Ectodermal cell (in vitro differentiated cells): ENCODE data around the gene ASIC5. TPM values are rescaled to one million over a fixed set of nuclear protein-coding genes. Genes with fewer than 3 reads are reported as not detected.

ENCODE experiments used
- H3K27ac ChIP-seq: 2 replicates; pipeline ENCODE4 v1.7.0; 2013; ENCODE audit warnings: mild to moderate bottlenecking, low read depth, low read length; ENCODE audit not compliant: insufficient read depth, poor library complexity, severe bottlenecking
- H3K27me3 ChIP-seq: 2 replicates; pipeline ENCODE4 v1.7.0; 2013; ENCODE audit warnings: mild to moderate bottlenecking, low read length; ENCODE audit not compliant: insufficient read depth, control insufficient read depth, poor library complexity, severe bottlenecking
- H3K36me3 ChIP-seq: one replicate; pipeline ENCODE4 v1.7.0; 2013; ENCODE audit warnings: low read length; ENCODE audit not compliant: control insufficient read depth, insufficient read depth
- H3K4me1 ChIP-seq: one replicate; pipeline ENCODE4 v1.7.0; 2013; ENCODE audit warnings: low read length; ENCODE audit not compliant: control insufficient read depth, insufficient read depth
- H3K4me3 ChIP-seq: 2 replicates; pipeline ENCODE4 v1.7.0; 2013; ENCODE audit warnings: low read depth, low read length, control low read depth; ENCODE audit not compliant: insufficient read depth
- H3K9me3 ChIP-seq: 2 replicates; pipeline ENCODE4 v1.7.0; 2013; ENCODE audit warnings: mild to moderate bottlenecking, low read length, moderate library complexity; ENCODE audit not compliant: control insufficient read depth
- WGBS, 2 experiments: methylation state at CpG; one replicate each; pipeline ENCODE4 v1.1.7; 2013; ENCODE audit warnings: missing lambda C conversion rate in 2 of 2; 5-methylcytosine and 5-hydroxymethylcytosine counted together
- polyA plus RNA-seq, 4 experiments: library from polyadenylated mRNA; stranded (reverse); fragments of 50-300 nt; gene quantifications; one replicate each; pipeline ENCODE4 v1.2.3, GENCODE V29; 2013

ASIC5 gene, protein sequence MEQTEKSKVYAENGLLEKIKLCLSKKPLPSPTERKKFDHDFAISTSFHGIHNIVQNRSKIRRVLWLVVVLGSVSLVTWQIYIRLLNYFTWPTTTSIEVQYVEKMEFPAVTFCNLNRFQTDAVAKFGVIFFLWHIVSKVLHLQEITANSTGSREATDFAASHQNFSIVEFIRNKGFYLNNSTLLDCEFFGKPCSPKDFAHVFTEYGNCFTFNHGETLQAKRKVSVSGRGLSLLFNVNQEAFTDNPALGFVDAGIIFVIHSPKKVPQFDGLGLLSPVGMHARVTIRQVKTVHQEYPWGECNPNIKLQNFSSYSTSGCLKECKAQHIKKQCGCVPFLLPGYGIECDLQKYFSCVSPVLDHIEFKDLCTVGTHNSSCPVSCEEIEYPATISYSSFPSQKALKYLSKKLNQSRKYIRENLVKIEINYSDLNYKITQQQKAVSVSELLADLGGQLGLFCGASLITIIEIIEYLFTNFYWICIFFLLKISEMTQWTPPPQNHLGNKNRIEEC
- not detected for polyA plus RNA-seq (2013, experiment 1 of 4)
- polyA plus RNA-seq (2013, experiment 2 of 4) = not detected
- polyA plus RNA-seq (2013, experiment 3 of 4) = not detected
- polyA plus RNA-seq (2013, experiment 4 of 4) = not detected

DNA sequence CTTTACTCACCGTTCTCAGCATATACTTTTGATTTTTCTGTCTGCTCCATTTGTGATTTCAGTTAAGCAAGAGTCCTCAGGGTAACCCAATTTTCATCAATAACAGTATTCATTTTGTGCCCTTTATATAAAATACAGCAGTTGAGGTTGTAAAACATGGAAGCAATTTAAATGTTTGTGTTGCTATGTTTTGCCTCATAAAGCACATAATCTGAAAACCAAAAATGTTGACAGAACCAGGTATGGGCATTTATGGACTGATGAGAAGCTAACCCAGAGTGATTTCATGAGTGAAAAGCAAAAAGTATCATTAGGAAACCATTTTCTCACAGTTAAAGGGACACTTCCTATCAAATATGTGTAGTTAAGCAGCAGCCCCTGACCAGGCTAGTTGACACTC lies at the start of gene ASIC5:
ASIC5 (minus strand) TSS at position 101 of the 400 bp plus-strand sequence; CDS start at position 50, 51 bp downstream.
- 33 to 71% methylated on average over 1 of the region's 1 CpG for WGBS, 2 experiments
- Histone ChIP-seq H3K27ac (no peak within 1 kb of the TSS), H3K9me3 (no peaks in the 10 kb centered on the region), H3K4me1 (no peaks in the 10 kb centered on the region), H3K4me3 (no peak within 1 kb of the TSS), H3K27me3 (no peaks in the 10 kb centered on the region), H3K36me3 (no peaks in the 10 kb centered on the region)

- WGBS, 2 experiments = 71 to 94% methylated on average over 4 to 5 of the region's 5 CpGs
- Histone ChIP-seq H3K27ac (no peak overlapping the region), H3K36me3 (no peaks in the 10 kb centered on the region), H3K4me3 (no peak overlapping the region), H3K4me1 (no peaks in the 10 kb centered on the region), H3K9me3 (no peaks in the 10 kb centered on the region), H3K27me3 (no peaks in the 10 kb centered on the region)
Observed at GRCh38 chr4:155914782-155915181, 48.7 kb upstream of the ASIC5 start.

GRCh38 chr4:155911905-155912304 lies 45.8 kb upstream of the ASIC5 start:
- no peaks in the 10 kb centered on the region for H3K9me3 ChIP-seq
- H3K27me3 ChIP-seq = no peaks in the 10 kb centered on the region
- no peaks in the 10 kb centered on the region for H3K4me1 ChIP-seq
- no peak overlapping the region for H3K4me3 ChIP-seq
- H3K27ac ChIP-seq = no peak overlapping the region
- no peaks in the 10 kb centered on the region for H3K36me3 ChIP-seq
- 100% methylated on average over 1 of the region's 1 CpG for WGBS, 2 experiments

DNA sequence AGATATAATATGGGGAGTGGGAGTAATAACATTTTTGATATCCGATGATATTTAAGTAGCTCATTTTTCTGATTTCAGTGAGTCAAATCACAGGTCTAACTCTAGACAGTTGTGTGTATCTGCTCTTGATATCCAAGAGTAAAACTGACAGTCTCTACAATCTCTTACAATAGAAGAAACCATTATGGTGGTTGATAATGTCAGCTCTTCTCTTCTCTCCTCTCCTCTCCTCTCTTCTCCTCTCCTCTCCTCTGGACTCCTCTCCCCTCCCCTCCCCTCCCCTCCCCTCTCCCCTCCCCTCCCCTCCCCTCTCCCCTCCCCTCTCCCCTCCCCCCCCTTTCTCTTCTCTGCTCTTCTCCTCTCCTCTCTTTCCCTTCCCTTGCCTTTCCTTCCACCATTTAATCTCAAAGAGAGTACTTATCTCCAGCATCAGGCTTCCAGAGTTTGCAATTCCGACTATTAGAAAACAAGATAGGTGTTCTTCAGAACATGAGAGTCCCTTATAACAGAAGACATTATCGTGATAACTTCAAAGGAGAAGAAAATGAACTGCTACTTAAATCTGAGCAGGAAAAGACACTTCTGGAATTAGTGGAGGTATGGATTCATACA lies 43.6 kb upstream of the ASIC5 start:
- Histone ChIP-seq H3K27ac (no peak overlapping the region), H3K27me3 (no peaks in the 10 kb centered on the region), H3K4me3 (no peak overlapping the region), H3K36me3 (no peaks in the 10 kb centered on the region), H3K9me3 (no peaks in the 10 kb centered on the region), H3K4me1 (no peaks in the 10 kb centered on the region)
- WGBS, 2 experiments = 97 to 98% methylated on average over 3 of the region's 3 CpGs

DNA sequence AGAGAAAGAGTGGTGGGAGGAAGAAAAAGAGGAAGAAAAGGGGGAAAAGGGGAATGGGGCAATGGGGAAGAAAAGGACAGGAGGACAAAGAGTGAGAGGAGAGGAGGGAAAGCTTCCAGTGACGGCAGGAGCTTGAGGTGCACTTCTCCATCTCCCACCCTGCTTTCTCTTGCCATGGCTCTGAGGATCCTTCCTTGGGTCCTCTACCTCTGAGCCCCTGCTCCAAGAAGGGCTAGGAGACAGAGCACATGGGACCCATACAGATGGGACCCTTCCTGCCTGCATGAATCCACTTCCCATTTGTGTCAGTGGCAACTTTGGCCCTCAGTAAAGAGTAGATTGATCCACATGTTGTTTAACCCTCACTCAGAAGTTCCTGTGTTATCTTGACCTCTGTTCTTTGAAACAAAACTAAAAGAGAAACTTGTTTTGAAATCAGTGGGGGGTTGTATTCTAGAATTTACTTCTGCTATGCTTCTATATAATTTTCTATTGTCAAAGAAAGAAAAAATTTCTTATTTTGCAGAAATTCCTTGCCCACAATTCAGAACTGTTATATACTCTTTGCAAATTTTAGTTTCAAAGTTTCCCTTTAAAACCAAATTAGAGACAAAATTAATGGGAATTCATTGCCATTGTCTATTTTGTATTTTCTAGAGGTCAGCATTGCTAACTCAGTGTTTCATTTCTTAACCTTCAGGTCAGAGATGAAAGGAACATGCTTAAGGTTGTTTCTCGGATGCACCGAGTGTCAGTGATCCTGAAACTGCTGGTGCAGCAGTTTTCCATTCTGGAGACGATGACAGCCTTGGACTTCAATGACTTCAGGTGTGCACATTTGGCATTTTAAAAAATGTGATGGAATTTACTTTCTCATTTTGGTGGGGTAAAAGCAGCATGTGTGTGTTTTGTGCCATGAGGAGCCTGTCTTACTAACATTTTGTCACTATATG lies 42.4 kb upstream of the ASIC5 start:
- no peaks in the 10 kb centered on the region for H3K9me3 ChIP-seq
- H3K4me3 ChIP-seq = no peak overlapping the region
- H3K27me3 ChIP-seq = no peaks in the 10 kb centered on the region
- H3K27ac ChIP-seq = no peak overlapping the region
- H3K36me3 ChIP-seq = no peaks in the 10 kb centered on the region
- 91 to 93% methylated on average over 3 to 4 of the region's 4 CpGs for WGBS, 2 experiments
- no peaks in the 10 kb centered on the region for H3K4me1 ChIP-seq

DNA sequence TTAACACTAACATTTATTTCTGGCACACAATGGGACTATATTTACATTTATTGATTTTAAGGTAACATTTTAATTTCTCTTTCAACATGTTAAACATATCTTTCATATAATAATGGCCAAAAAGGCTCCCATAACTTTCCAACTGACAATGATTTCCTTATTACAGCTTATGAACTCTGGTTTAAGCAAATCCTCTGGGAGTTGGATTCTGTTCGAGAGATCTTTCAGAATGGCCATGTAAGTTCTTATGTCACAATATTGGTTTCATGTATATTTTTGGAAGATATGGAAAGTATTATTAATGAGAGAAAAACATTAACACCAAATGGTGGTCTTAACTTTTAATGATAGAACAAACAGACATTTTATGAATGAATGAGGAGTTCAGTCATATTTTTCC lies 41.5 kb upstream of the ASIC5 start:
- Histone ChIP-seq H3K36me3 (no peaks in the 10 kb centered on the region), H3K27me3 (no peaks in the 10 kb centered on the region), H3K9me3 (no peaks in the 10 kb centered on the region), H3K4me1 (no peaks in the 10 kb centered on the region), H3K27ac (no peak overlapping the region), H3K4me3 (no peak overlapping the region)
- 100% methylated on average over 1 of the region's 1 CpG for WGBS, 2 experiments

DNA sequence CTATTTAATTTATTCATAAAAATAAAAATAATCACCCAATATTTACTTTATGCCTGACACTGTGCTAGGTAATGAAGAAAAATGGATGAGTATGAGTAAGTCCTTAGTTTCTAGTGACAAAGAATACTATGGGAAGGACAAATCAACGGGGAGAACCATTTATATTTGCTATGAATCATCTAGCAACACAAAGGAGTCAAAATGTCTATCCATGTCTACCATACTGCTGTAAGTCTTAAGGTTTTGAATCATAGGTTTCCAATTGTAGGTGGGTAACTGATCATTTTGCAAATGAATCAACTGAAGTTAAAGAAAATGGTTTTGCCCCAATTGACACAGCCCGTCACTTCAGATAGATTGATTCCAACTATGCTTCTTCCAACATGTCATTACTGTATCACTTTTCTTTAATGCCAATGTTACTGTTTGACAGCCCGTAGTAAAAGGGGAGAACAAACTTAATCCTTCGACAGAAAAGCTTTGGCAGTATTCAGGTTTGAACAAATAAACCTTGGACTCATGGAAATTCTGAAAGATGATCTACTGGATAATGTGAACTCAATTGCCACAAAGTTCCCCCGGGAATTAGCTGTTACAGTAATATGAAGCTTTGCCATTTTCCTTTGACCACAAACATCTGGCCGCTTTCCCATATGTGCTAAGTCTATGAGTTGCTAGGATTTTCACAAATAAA lies 40.6 kb upstream of the ASIC5 start:
- WGBS, 2 experiments = 91 to 98% methylated on average over 6 of the region's 6 CpGs
- H3K4me3 ChIP-seq = no peak overlapping the region
- H3K27ac ChIP-seq = no peak overlapping the region

DNA sequence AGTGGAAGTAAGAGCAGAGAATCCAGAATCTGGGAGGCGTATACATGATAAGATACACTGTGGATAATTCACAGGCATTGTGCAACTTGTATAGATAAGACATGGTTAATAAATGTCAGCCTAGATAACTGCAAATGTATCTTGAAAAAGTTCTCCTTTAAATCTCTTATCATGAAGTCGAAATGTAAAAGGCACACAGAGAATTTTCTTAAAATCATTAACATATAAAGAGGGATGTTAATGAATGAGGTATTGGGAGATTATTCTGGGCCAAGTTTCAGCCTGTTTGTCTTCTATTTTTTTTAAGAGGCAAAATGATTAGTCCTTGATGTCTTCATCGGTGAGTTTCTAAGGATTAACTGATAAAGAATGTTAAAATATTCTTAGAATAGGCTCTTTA lies 38.3 kb upstream of the ASIC5 start:
- no peak overlapping the region for H3K27ac ChIP-seq
- no peaks in the 10 kb centered on the region for H3K9me3 ChIP-seq
- H3K27me3 ChIP-seq = no peaks in the 10 kb centered on the region
- WGBS, 2 experiments = 74 to 100% methylated on average over 2 to 3 of the region's 3 CpGs
- no peaks in the 10 kb centered on the region for H3K36me3 ChIP-seq
- no peak overlapping the region for H3K4me3 ChIP-seq
- H3K4me1 ChIP-seq = no peaks in the 10 kb centered on the region

More for the DNA sequence above, 40.6 kb upstream of the ASIC5 start:
- H3K36me3 ChIP-seq = no peaks in the 10 kb centered on the region
- no peaks in the 10 kb centered on the region for H3K27me3 ChIP-seq
- H3K4me1 ChIP-seq = no peaks in the 10 kb centered on the region
- H3K9me3 ChIP-seq = no peaks in the 10 kb centered on the region

DNA sequence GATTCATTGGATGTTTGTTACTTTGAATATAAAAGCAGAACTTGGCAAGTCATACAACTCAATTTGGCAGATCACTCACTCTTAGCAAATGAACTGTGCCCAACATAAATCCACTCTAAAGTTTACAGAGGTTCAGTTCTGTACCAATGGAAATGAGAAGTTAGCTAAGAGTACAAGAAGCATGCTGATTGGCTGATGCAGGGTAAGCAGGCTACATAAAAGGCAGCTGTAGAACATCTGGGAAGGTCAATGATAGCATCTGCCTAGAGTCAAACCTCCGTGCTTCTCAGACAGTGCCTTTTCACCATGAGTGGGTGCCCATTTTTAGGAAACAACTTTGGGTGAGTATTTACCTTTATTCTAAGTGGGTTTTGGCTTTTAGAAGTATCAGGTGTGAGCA lies 37.4 kb upstream of the ASIC5 start, which contains the start of gene TDO2:
TDO2 (plus strand) TSS at position 244 of the 400 bp plus-strand sequence; CDS start at position 307, 63 bp downstream.
- Histone ChIP-seq H3K27ac (no peak within 1 kb of the TSS), H3K4me3 (no peak within 1 kb of the TSS), H3K27me3 (no peaks in the 10 kb centered on the region), H3K36me3 (no peaks in the 10 kb centered on the region), H3K9me3 (no peaks in the 10 kb centered on the region), H3K4me1 (no peaks in the 10 kb centered on the region)
- WGBS, 2 experiments = 88 to 92% methylated on average over 1 of the region's 1 CpG
